Astrocyte of the cerebellum (primary cell): Measurements from ENCODE around the gene POM121L12.

Experiments
- DNase-seq: peaks from one replicate; pipeline ENCODE4 v3.0.0-alpha.2; 2011; ENCODE audit warnings: low read depth
- H3K4me3 ChIP-seq: 2 replicates; pipeline ENCODE4 v1.5.1; 2011; ENCODE audit warnings: mild to moderate bottlenecking, low read depth, low read length, moderate library complexity
- in situ Hi-C: cut with HindIII; loops from 2 replicates; pipeline ENCODE4 v1.10.0; 2017; ENCODE audit warnings: low sequenced_read_pairs
- TF ChIP-seq, protein P1 (sequence below): IDR thresholded peaks from 2 replicates; pipeline ENCODE4 v1.5.1; 2012; ENCODE audit warnings: low read length, low read depth, moderate library complexity, mild to moderate bottlenecking; ENCODE audit errors: missing control alignments

POM121L12 gene

DNA sequence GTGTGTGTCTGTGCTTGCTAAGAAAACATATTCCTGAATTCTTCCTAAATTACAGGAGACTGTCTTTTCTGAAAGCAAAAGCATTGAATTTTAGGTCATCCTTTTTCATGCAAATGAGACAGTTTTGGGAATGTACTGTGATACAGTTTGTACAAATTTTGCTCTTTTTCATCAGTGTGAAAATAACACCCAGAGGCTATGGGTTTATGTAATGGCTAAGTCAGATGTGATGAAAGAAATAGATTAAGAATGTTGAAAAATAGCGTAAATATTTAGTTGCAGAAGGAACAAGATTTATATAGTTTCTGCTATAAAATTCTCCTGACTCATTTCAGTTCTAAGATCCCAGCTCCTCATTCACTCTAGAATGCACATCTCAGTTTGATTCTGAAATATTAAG is 24.6 kb downstream of the POM121L12 start:
- TF ChIP-seq, protein P1, sequence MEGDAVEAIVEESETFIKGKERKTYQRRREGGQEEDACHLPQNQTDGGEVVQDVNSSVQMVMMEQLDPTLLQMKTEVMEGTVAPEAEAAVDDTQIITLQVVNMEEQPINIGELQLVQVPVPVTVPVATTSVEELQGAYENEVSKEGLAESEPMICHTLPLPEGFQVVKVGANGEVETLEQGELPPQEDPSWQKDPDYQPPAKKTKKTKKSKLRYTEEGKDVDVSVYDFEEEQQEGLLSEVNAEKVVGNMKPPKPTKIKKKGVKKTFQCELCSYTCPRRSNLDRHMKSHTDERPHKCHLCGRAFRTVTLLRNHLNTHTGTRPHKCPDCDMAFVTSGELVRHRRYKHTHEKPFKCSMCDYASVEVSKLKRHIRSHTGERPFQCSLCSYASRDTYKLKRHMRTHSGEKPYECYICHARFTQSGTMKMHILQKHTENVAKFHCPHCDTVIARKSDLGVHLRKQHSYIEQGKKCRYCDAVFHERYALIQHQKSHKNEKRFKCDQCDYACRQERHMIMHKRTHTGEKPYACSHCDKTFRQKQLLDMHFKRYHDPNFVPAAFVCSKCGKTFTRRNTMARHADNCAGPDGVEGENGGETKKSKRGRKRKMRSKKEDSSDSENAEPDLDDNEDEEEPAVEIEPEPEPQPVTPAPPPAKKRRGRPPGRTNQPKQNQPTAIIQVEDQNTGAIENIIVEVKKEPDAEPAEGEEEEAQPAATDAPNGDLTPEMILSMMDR, result no peak
- no peak for DNase-seq
- no peak overlapping the region for H3K4me3 ChIP-seq
- in situ Hi-C loops, result no loop called here

DNA sequence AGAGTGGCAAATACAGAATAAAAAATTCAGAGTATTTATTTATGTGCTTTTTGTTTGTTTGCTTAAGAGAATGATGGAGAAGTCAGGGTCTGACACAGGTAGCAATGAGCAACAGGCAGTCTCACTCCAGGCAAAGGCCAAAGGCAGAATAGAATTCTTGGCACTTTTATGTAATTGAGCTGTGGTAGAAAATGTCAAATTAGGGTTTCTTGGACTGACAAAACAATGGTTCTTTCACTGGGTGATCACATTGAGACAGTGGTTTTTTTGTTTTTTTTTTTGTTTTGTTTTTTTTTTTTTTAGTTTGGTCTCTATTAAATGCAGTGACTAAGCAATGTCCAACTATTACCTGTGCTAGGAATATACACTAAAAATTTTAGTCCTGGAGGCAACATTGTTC is 27.4 kb downstream of the POM121L12 start:
- in situ Hi-C loops, result no loop called here
- TF ChIP-seq, protein P1, result no peak
- no peak overlapping the region for H3K4me3 ChIP-seq
- DNase-seq, result no peak

DNA sequence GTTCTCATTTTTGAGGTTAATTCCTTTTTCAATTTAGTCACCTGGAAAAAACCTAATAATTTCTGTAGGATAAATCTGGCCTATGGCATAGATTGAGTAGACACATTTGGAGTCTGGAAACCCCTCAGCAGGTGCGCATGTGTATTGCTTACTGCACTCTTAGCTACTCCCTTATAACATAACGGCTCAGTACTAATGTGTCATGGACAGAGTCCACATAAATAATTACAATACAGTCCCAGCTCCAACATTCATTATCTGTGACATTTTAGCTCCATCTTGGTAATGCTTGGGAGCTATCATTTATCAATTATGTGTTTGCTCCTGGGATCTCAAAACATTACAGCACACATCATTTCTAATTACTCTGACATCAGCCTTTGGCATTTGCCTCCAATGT is 33.2 kb downstream of the POM121L12 start:
- in situ Hi-C loops, result no loop called here
- TF ChIP-seq, protein P1, result no peak
- H3K4me3 ChIP-seq, result no peak overlapping the region
- DNase-seq, result no peak

DNA sequence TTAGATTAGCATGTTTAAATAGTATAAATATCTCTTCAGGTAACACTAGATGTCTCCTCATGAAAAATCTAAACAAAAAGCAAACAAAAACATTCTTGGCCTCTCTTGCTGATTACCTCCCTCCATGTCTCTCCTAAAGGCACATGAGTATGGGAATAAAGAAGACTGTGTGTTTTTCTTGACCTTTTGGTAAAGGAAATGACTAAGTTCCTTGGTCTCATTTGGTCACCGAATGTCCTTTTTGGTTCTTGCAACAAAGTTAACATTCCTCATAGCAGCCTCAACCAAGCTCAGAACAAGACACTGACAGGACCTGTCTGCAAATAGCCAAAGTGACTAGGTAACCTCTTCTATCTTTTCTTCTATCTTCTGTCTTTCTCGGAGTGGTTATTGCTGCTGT is 35.5 kb downstream of the POM121L12 start:
- TF ChIP-seq, protein P1, result no peak
- H3K4me3 ChIP-seq, result no peak overlapping the region
- in situ Hi-C loops, result no loop called here
- DNase-seq, result no peak
